IMR-90 (cell line): ENCODE data around the gene WDR49. TPM values are rescaled to one million over a fixed set of nuclear protein-coding genes. Genes with fewer than 3 reads are reported as not detected.

Experiments used
- ATAC-seq: fragments of 200-7000 bp; cut with Tn5 transposase; 2 replicates; pipeline ENCODE4 v1.9.1; 2020; ENCODE audit warnings: low read depth, mild to moderate bottlenecking, moderate library complexity
- BruUV-seq: library from RNA; stranded (reverse); fragments of 400-500 nt; replicated peaks from 2 replicates; lab custom pipeline; 2021; lab: Mats Ljungman, UMichigan
- CTCF ChIA-PET: fragments of 300-600 bp; formaldehyde crosslinking; extraction: SDS; loops from one replicate; lab custom pipeline; 2021; ENCODE audit warnings: antibody characterized with exemption; lab: Yijun Ruan, JAX
- POLR2A ChIA-PET: fragments of 300-600 bp; sonication (Branson Sonifier 250); formaldehyde crosslinking; loops from one replicate; lab custom pipeline; 2022; ENCODE audit warnings: antibody characterized with exemption; ENCODE audit not compliant: unreplicated experiment; lab: Charles Lee
- DNase-seq: peaks from one replicate; pipeline ENCODE4 v3.0.0; 2013
- H2AFZ ChIP-seq: replicated peaks from 2 replicates; pipeline ENCODE3; 2013; ENCODE audit warnings: low read length, mild to moderate bottlenecking; ENCODE audit not compliant: poor library complexity
- H2AK5ac ChIP-seq: 2 replicates; pipeline ENCODE4 v1.6.1; 2013; ENCODE audit warnings: low read depth, low read length, inconsistent platforms
- H2AK9ac ChIP-seq: replicated peaks from 2 replicates; pipeline ENCODE3; 2013; ENCODE audit warnings: mild to moderate bottlenecking, low read depth, low read length, moderate library complexity; ENCODE audit not compliant: poor library complexity
- H2BK120ac ChIP-seq: 2 replicates; pipeline ENCODE4 v1.6.1; 2013; ENCODE audit warnings: low read depth, low read length, inconsistent platforms
- H2BK15ac ChIP-seq: 3 replicates; pipeline ENCODE4 v1.6.1; 2013; ENCODE audit warnings: low read depth, low read length, inconsistent platforms
- H2BK20ac ChIP-seq: 2 replicates; pipeline ENCODE4 v1.6.1; 2013; ENCODE audit warnings: low read depth, mild to moderate bottlenecking, inconsistent platforms, low read length, moderate library complexity
- H2BK5ac ChIP-seq: 2 replicates; pipeline ENCODE4 v1.6.1; 2013; ENCODE audit warnings: mild to moderate bottlenecking, low read depth, low read length, inconsistent platforms; ENCODE audit not compliant: poor library complexity, severe bottlenecking
- H3K14ac ChIP-seq: replicated peaks from 2 replicates; pipeline ENCODE4 v1.6.1; 2013; ENCODE audit warnings: low read depth, low read length, inconsistent platforms
- H3K18ac ChIP-seq: 2 replicates; pipeline ENCODE4 v1.6.1; 2013; ENCODE audit warnings: low read depth, low read length, control low read depth
- H3K23ac ChIP-seq: 2 replicates; pipeline ENCODE4 v1.6.1; 2013; ENCODE audit warnings: low read depth, low read length, inconsistent platforms
- H3K27ac ChIP-seq: 2 replicates; pipeline ENCODE4 v1.5.1; 2013; ENCODE audit warnings: mild to moderate bottlenecking, control low read depth, low read length; ENCODE audit not compliant: insufficient read depth
- H3K27me3 ChIP-seq: 2 replicates; pipeline ENCODE4 v1.6.1; 2013; ENCODE audit warnings: low read length; ENCODE audit not compliant: control insufficient read depth, insufficient read depth
- H3K36me3 ChIP-seq: 2 replicates; pipeline ENCODE4 v1.6.1; 2013; ENCODE audit warnings: low read length, mixed read lengths; ENCODE audit not compliant: control insufficient read depth, insufficient read depth
- H3K4ac ChIP-seq: 2 replicates; pipeline ENCODE4 v1.6.1; 2013; ENCODE audit warnings: low read depth, low read length, inconsistent platforms
- H3K4me1 ChIP-seq: 2 replicates; pipeline ENCODE4 v1.6.1; 2013; ENCODE audit warnings: low read length, mixed read lengths; ENCODE audit not compliant: control insufficient read depth, insufficient read depth
- H3K4me2 ChIP-seq: 2 replicates; pipeline ENCODE4 v1.6.1; 2013; ENCODE audit warnings: low read depth, mild to moderate bottlenecking, control low read depth, low read length, moderate library complexity
- H3K4me3 ChIP-seq: 2 replicates; pipeline ENCODE4 v1.5.1; 2013; ENCODE audit warnings: low read depth, mild to moderate bottlenecking, control low read depth, low read length, moderate library complexity; ENCODE audit not compliant: insufficient read depth
- H3K56ac ChIP-seq: 2 replicates; pipeline ENCODE4 v1.6.1; 2013; ENCODE audit warnings: low read length, inconsistent platforms; ENCODE audit not compliant: insufficient read depth; ENCODE audit errors: extremely low read depth
- H3K79me1 ChIP-seq, 2 experiments: 2 replicates each; pipeline ENCODE4 v1.6.1; 2013; ENCODE audit warnings: low read length in 2 of 2, inconsistent platforms in 1 of 2, low read depth in 1 of 2
- H3K9ac ChIP-seq: 2 replicates; pipeline ENCODE4 v1.6.1; 2013; ENCODE audit warnings: low read depth, low read length, control low read depth
- H3K9me1 ChIP-seq: 2 replicates; pipeline ENCODE4 v1.6.1; 2013; ENCODE audit warnings: low read length, inconsistent platforms; ENCODE audit not compliant: insufficient read depth
- H3K9me3 ChIP-seq: 2 replicates; pipeline ENCODE4 v1.6.1; 2013; ENCODE audit warnings: low read length; ENCODE audit not compliant: control insufficient read depth, insufficient read depth
- H4K20me1 ChIP-seq: 2 replicates; pipeline ENCODE4 v1.6.1; 2013; ENCODE audit warnings: low read length, inconsistent platforms; ENCODE audit not compliant: insufficient read depth
- H4K5ac ChIP-seq: 2 replicates; pipeline ENCODE4 v1.6.1; 2013; ENCODE audit warnings: mild to moderate bottlenecking, low read depth, low read length, control low read depth
- H4K8ac ChIP-seq, 2 experiments: 2 replicates each; pipeline ENCODE4 v1.6.1; 2013; ENCODE audit warnings: low read depth in 2 of 2, low read length in 2 of 2, control low read depth in 1 of 2, inconsistent platforms in 1 of 2
- H4K91ac ChIP-seq: 2 replicates; pipeline ENCODE4 v1.6.1; 2013; ENCODE audit warnings: low read depth, low read length, inconsistent platforms; ENCODE audit not compliant: insufficient read depth
- BHLHE40 ChIP-seq: fragments of 150-350 bp; IDR thresholded peaks from 2 replicates; pipeline ENCODE4 v1.6.1; 2016; ENCODE audit warnings: mild to moderate bottlenecking, low read depth, low read length
- CEBPB ChIP-seq: IDR thresholded peaks from 2 replicates; pipeline ENCODE4 v1.6.1; 2012; ENCODE audit warnings: low read depth, low read length, improper control_type of control experiment
- CHD1 ChIP-seq: IDR thresholded peaks from 2 replicates; pipeline ENCODE4 v1.6.1; 2012; ENCODE audit warnings: low read depth, low read length, improper control_type of control experiment
- CTCF ChIP-seq: conservative IDR thresholded peaks from 2 replicates; pipeline ENCODE4 v1.5.1; 2012; ENCODE audit warnings: mild to moderate bottlenecking, low read depth, low read length, improper control_type of control experiment
- ELK1 ChIP-seq: fragments of 150-350 bp; IDR thresholded peaks from 2 replicates; pipeline ENCODE4 v1.6.1; 2016; ENCODE audit warnings: low read depth, mild to moderate bottlenecking, low read length, moderate library complexity, borderline replicate concordance
- FOS ChIP-seq: fragments of 150-350 bp; IDR thresholded peaks from 2 replicates; pipeline ENCODE4 v1.6.1; 2016; ENCODE audit warnings: low read depth, low read length
- MAFK ChIP-seq: IDR thresholded peaks from 2 replicates; pipeline ENCODE4 v1.6.1; 2012; ENCODE audit warnings: low read depth, low read length, improper control_type of control experiment
- MAZ ChIP-seq: IDR thresholded peaks from 2 replicates; pipeline ENCODE4 v1.6.1; 2012; ENCODE audit warnings: low read depth, mild to moderate bottlenecking, low read length, improper control_type of control experiment, moderate library complexity, borderline replicate concordance
- MXI1 ChIP-seq: IDR thresholded peaks from 2 replicates; pipeline ENCODE4 v1.6.1; 2012; ENCODE audit warnings: low read depth, mild to moderate bottlenecking, low read length, moderate library complexity, borderline replicate concordance
- NFE2L2 ChIP-seq: fragments of 150-350 bp; IDR thresholded peaks from 2 replicates; pipeline ENCODE4 v1.6.1; 2016; ENCODE audit warnings: low read depth, mild to moderate bottlenecking, low read length
- POLR2A ChIP-seq: IDR thresholded peaks from 2 replicates; pipeline ENCODE4 v1.6.1; 2012; ENCODE audit warnings: mild to moderate bottlenecking, low read depth, low read length
- RAD21 ChIP-seq: IDR thresholded peaks from 2 replicates; pipeline ENCODE4 v1.6.1; 2012; ENCODE audit warnings: low read length, improper control_type of control experiment
- RCOR1 ChIP-seq: IDR thresholded peaks from 2 replicates; pipeline ENCODE4 v1.6.1; 2012; ENCODE audit warnings: mild to moderate bottlenecking, low read length, improper control_type of control experiment; ENCODE audit not compliant: insufficient replicate concordance
- RFX5 ChIP-seq: IDR thresholded peaks from 2 replicates; pipeline ENCODE4 v1.8.0; 2012; ENCODE audit warnings: low read depth, mild to moderate bottlenecking, low read length, moderate library complexity
- SMC3 ChIP-seq: fragments of 150-350 bp; IDR thresholded peaks from 2 replicates; pipeline ENCODE4 v1.6.1; 2016; ENCODE audit warnings: low read depth, mild to moderate bottlenecking, antibody characterized with exemption, low read length, moderate library complexity
- USF2 ChIP-seq: fragments of 150-350 bp; IDR thresholded peaks from 2 replicates; pipeline ENCODE4 v1.6.1; 2017; ENCODE audit warnings: mild to moderate bottlenecking, antibody characterized with exemption, low read length, low read depth
- dilution Hi-C: fragments of 300-500 bp; cut with HindIII; formaldehyde crosslinking; loops from one replicate; pipeline ENCODE4 v1.14.3; 2018; ENCODE audit warnings: low sequenced_read_pairs; ENCODE audit not compliant: unreplicated experiment
- in situ Hi-C: fragments of 300-500 bp; cut with MboI; formaldehyde crosslinking; loops from 3 replicates; pipeline ENCODE4 v1.14.3; 2019; ENCODE audit warnings: low sequenced_read_pairs, inconsistent platforms, mixed read lengths
- intact Hi-C: fragments of 100-400 bp; cut with micrococcal nuclease; formaldehyde crosslinking; loops from 2 replicates; pipeline ENCODE4 v1.10.0; 2022
- polyA plus RNA-seq, 3 experiments: library from polyadenylated mRNA; depleted of rRNA; stranded (reverse); fragments of >200 nt; gene quantifications; 2 replicates each; pipeline ENCODE4 v1.2.3, GENCODE V29; 2012; ENCODE audit warnings: low replicate concordance in 1 of 3
- total RNA-seq: library from RNA; depleted of rRNA; stranded (reverse); fragments of >200 nt; gene quantifications from 2 replicates; pipeline ENCODE4 v1.2.3, GENCODE V29; 2012

Gene WDR49
- total and polyA plus RNA-seq, 2 of the 4 experiments (the other 2 are of a cell fraction) = not detected

GRCh38 chr3:167684388-167684993 is 30.7 kb upstream of the WDR49 start:
- Histone ChIP-seq H4K91ac (no peak overlapping the region), H2BK5ac (no peak overlapping the region), H3K9me1 (no peaks in the 10 kb centered on the region), H3K36me3 (peaks cover 3% of the 10 kb centered on the region), H4K8ac (no peak overlapping the region), H4K20me1 (no peaks in the 10 kb centered on the region), H3K4me2 (no peak overlapping the region), H3K79me1 (no peaks in the 10 kb centered on the region; a peak in 1 of 4 replicates), H2BK20ac (no peak overlapping the region), H3K56ac (no peak overlapping the region), H3K9ac (no peak overlapping the region), H2AK5ac (no peak overlapping the region), H2BK120ac (no peak overlapping the region), H3K27ac (no peak overlapping the region), H4K5ac (no peak overlapping the region), H2BK15ac (no peak overlapping the region), H3K4me1 (no peaks in the 10 kb centered on the region), H3K18ac (no peak overlapping the region), H3K9me3 (no peaks in the 10 kb centered on the region), H3K27me3 (no peaks in the 10 kb centered on the region), H2AFZ (no peak overlapping the region), H3K4ac (no peak overlapping the region), H3K23ac (no peak overlapping the region), H3K4me3 (no peak overlapping the region), H2AK9ac (no peak overlapping the region), H3K14ac (no peak overlapping the region)
- dilution Hi-C loops (no loop called here), intact Hi-C loops (loop anchor here (2.0 to 10.0 kb wide), 2 partner anchors 304 to 1670 kb away; partner anchors contain the start of gene ZBBX), in situ Hi-C loops (no loop called here)
- CTCF ChIA-PET = interaction anchor here (0.6 to 1.7 kb wide), 3 partner anchors 9 to 1665 kb away, joined by 4 to 5 read pairs (median 4); no protein-coding TSS in a partner anchor
- TF ChIP-seq CTCF (peak; percentile 58), POLR2A (no peak), CEBPB (peak; percentile 76), RFX5 (no peak), MAFK (no peak), RAD21 (peak; percentile 18; the same call in 1 of the 2 replicates), CHD1 (no peak), FOS (no peak), USF2 (no peak), BHLHE40 (no peak), ELK1 (no peak), MXI1 (no peak), MAZ (no peak), RCOR1 (no peak), NFE2L2 (no peak), SMC3 (peak; percentile 39; the same call in 1 of the 2 replicates)
- DNase-seq (peak; percentile 58), ATAC-seq (peak; percentile 65; the same call in 1 of the 2 replicates)
- POLR2A ChIA-PET = no interaction called here
- no TSS peak for BruUV-seq
